ENCODE results near the gene ABCC5.

- no peak for TF ChIP-seq CTCF (IDR thresholded peaks at IDR 0.05)
- TF ChIP-seq POLR2A (IDR thresholded peaks at IDR 0.05): no peak
Measured at GRCh38 chr3:183898028-183898431, 119.7 kb downstream of the ABCC5 start.
